GM23248 (cell line): ENCODE data around the gene PDLIM5. TPM values are rescaled to one million over a fixed set of nuclear protein-coding genes. Genes with fewer than 3 reads are reported as not detected.

Source experiments
- DNase-seq: peaks from one replicate; pipeline ENCODE4 v3.0.0-alpha.2; 2015
- H2AFZ ChIP-seq: fragments of 200-600 bp; sonication (generic); 2 replicates; pipeline ENCODE4 v1.6.1; 2016; ENCODE audit warnings: antibody characterized with exemption
- H3F3A ChIP-seq: fragments of 200-600 bp; sonication (generic); 2 replicates; pipeline ENCODE4 v1.6.1; 2016; ENCODE audit warnings: mild to moderate bottlenecking, antibody characterized with exemption, mixed run types; ENCODE audit not compliant: insufficient read depth
- H3K27ac ChIP-seq: fragments of 200-600 bp; sonication (generic); 2 replicates; pipeline ENCODE4 v1.5.1; 2016; ENCODE audit warnings: mild to moderate bottlenecking
- H3K27me3 ChIP-seq: fragments of 200-600 bp; sonication (generic); replicated peaks from 2 replicates; pipeline ENCODE4 v1.6.1; 2016; ENCODE audit warnings: mild to moderate bottlenecking; ENCODE audit not compliant: insufficient read depth
- H3K36me3 ChIP-seq: fragments of 200-600 bp; sonication (generic); 2 replicates; pipeline ENCODE4 v1.6.1; 2016; ENCODE audit warnings: low read depth, mild to moderate bottlenecking
- H3K4me1 ChIP-seq: fragments of 200-600 bp; sonication (generic); 2 replicates; pipeline ENCODE4 v1.6.1; 2016; ENCODE audit warnings: mild to moderate bottlenecking; ENCODE audit not compliant: insufficient read depth
- H3K4me2 ChIP-seq: fragments of 200-600 bp; sonication (generic); one replicate; pipeline ENCODE4 v1.6.1; 2016; ENCODE audit warnings: mild to moderate bottlenecking; ENCODE audit not compliant: unreplicated experiment
- H3K4me3 ChIP-seq: fragments of 200-600 bp; sonication (generic); 2 replicates; pipeline ENCODE4 v1.5.1; 2016; ENCODE audit warnings: mild to moderate bottlenecking
- H3K79me2 ChIP-seq: fragments of 200-600 bp; sonication (generic); 2 replicates; pipeline ENCODE4 v1.6.1; 2016; ENCODE audit warnings: mild to moderate bottlenecking; ENCODE audit not compliant: insufficient read depth
- H3K9ac ChIP-seq: fragments of 200-600 bp; sonication (generic); 2 replicates; pipeline ENCODE4 v1.6.1; 2016; ENCODE audit warnings: mild to moderate bottlenecking
- H3K9me2 ChIP-seq: fragments of 200-600 bp; sonication (generic); 2 replicates; pipeline ENCODE4 v1.6.1; 2016; ENCODE audit warnings: mixed run types, mild to moderate bottlenecking, moderate library complexity; ENCODE audit not compliant: insufficient read depth
- H3K9me3 ChIP-seq: fragments of 200-600 bp; sonication (generic); one replicate; pipeline ENCODE4 v1.6.1; 2017; ENCODE audit warnings: low read depth
- H4K20me1 ChIP-seq: fragments of 200-600 bp; sonication (generic); 2 replicates; pipeline ENCODE4 v1.6.0; 2016; ENCODE audit not compliant: insufficient read depth
- EZH2 ChIP-seq: fragments of 200-600 bp; sonication (generic); IDR thresholded peaks from 2 replicates; pipeline ENCODE4 v1.6.1; 2018; ENCODE audit warnings: antibody characterized with exemption, mild to moderate bottlenecking; ENCODE audit not compliant: insufficient read depth, poor library complexity, severe bottlenecking
- EZH2phosphoT487 ChIP-seq: fragments of 200-600 bp; sonication (generic); IDR thresholded peaks from 2 replicates; pipeline ENCODE4 v1.6.1; 2018; ENCODE audit warnings: antibody characterized with exemption, moderate library complexity, mild to moderate bottlenecking, low read depth; ENCODE audit not compliant: insufficient read depth
- WGBS, 2 experiments: methylation state at CpG; one replicate each; pipeline ENCODE4 v1.1.6; 2015 to 2017; ENCODE audit warnings: low lambda C conversion rate in 2 of 2, low coverage in 1 of 2; ENCODE audit errors: missing lambda C conversion rate in 2 of 2; 5-methylcytosine and 5-hydroxymethylcytosine counted together
- in situ Hi-C: fragments of 300-500 bp; cut with MboI; formaldehyde crosslinking; loops from 2 replicates; pipeline ENCODE4 v1.15.0; 2020
- polyA plus RNA-seq: library from polyadenylated mRNA; unstranded; fragments of >200 nt; fragmentation: Nextera tagmentation; extraction: Ambion mirVana; gene quantifications from 2 replicates; pipeline ENCODE4 v1.2.1, GENCODE V29; 2016
- total RNA-seq: library from RNA; depleted of rRNA; stranded (reverse); fragments of >200 nt; shearing (Covaris generic); gene quantifications from 2 replicates; pipeline ENCODE4 v1.2.3, GENCODE V29; 2014

PDLIM5 gene
- total and polyA plus RNA-seq, 2 experiments from 2014 or later: 115 to 149 TPM

GRCh38 chr4:94639298-94639697, 187.6 kb downstream of the PDLIM5 start:
- in situ Hi-C loops: no loop called here
- no peak overlapping the region for H3K27ac ChIP-seq
- peaks cover 24% of the 10 kb centered on the region for H3K36me3 ChIP-seq
- DNase-seq: no peak
- peaks cover 65% of the 10 kb centered on the region for H3F3A ChIP-seq
- H3K27me3 ChIP-seq: no peaks in the 10 kb centered on the region
- H3K4me1 ChIP-seq: peaks cover 50% of the 10 kb centered on the region
- peaks cover 18% of the 10 kb centered on the region; the same call in 1 of the 2 replicates for H3K79me2 ChIP-seq
- WGBS, 2 experiments: 100% methylated on average over 2 of the region's 2 CpGs
- no peak overlapping the region for H3K4me3 ChIP-seq
- no peaks in the 10 kb centered on the region for H4K20me1 ChIP-seq
- TF ChIP-seq EZH2: no peak
- H3K9me3 ChIP-seq: no peaks in the 10 kb centered on the region
- H3K9ac ChIP-seq: no peak overlapping the region
- H3K4me2 ChIP-seq: no peak overlapping the region
- no peak overlapping the region for H2AFZ ChIP-seq
- H3K9me2 ChIP-seq: no peaks in the 10 kb centered on the region

- no peaks in the 10 kb centered on the region for H3K27me3 ChIP-seq
- no peak overlapping the region for H3K27ac ChIP-seq
- H3K9ac ChIP-seq: no peak overlapping the region
- no peaks in the 10 kb centered on the region for H3K9me2 ChIP-seq
- no peak overlapping the region for H3K4me3 ChIP-seq
- no peak overlapping the region for H3K4me2 ChIP-seq
- peaks cover 22% of the 10 kb centered on the region; the same call in 1 of the 2 replicates for H3K79me2 ChIP-seq
- 100% methylated on average over 4 of the region's 4 CpGs for WGBS, 2 experiments
- no peaks in the 10 kb centered on the region for H4K20me1 ChIP-seq
- H3K9me3 ChIP-seq: no peaks in the 10 kb centered on the region
- peaks cover 41% of the 10 kb centered on the region for H3K4me1 ChIP-seq
- peaks cover 30% of the 10 kb centered on the region for H3K36me3 ChIP-seq
- in situ Hi-C loops: no loop called here
- no peak for DNase-seq
- H2AFZ ChIP-seq: no peak overlapping the region
- TF ChIP-seq EZH2phosphoT487: no peak
- TF ChIP-seq EZH2: no peak
- H3F3A ChIP-seq: peaks cover 57% of the 10 kb centered on the region
These were observed 188.4 kb downstream of the PDLIM5 start for GRCh38 chr4:94640151-94640550.

GRCh38 chr4:94641702-94642560, 190.2 kb downstream of the PDLIM5 start:
- Histone ChIP-seq H3K4me3 (peak overlapping the region; percentile 6), H2AFZ (no peak overlapping the region), H3K4me1 (peaks cover 29% of the 10 kb centered on the region), H4K20me1 (no peaks in the 10 kb centered on the region), H3F3A (peaks cover 45% of the 10 kb centered on the region), H3K9ac (no peak overlapping the region), H3K27me3 (no peaks in the 10 kb centered on the region), H3K9me2 (no peaks in the 10 kb centered on the region), H3K79me2 (peaks cover 33% of the 10 kb centered on the region; the same call in 1 of the 2 replicates), H3K9me3 (no peaks in the 10 kb centered on the region), H3K4me2 (peak overlapping the region; percentile 59), H3K27ac (peak overlapping the region; percentile 77), H3K36me3 (peaks cover 48% of the 10 kb centered on the region)
- in situ Hi-C loops: no loop called here
- TF ChIP-seq EZH2phosphoT487 (0 out of 2 replicates have a peak, but pooled peaks have one; percentile 40), EZH2 (no peak)
- DNase-seq: peak; percentile 76
- WGBS, 2 experiments: 15 to 19% methylated on average over 3 of the region's 3 CpGs

GRCh38 chr4:94642561-94642866, 190.8 kb downstream of the PDLIM5 start:
- 20 to 32% methylated on average over 2 of the region's 2 CpGs for WGBS, 2 experiments
- H2AFZ ChIP-seq: no peak overlapping the region
- 0 out of 2 replicates have a peak, but pooled peaks cover 27% of the 10 kb centered on the region for H3K79me2 ChIP-seq
- H3K4me1 ChIP-seq: peaks cover 29% of the 10 kb centered on the region
- peaks cover 54% of the 10 kb centered on the region for H3K36me3 ChIP-seq
- H3K4me3 ChIP-seq: no peak overlapping the region
- in situ Hi-C loops: no loop called here
- H3F3A ChIP-seq: peaks cover 45% of the 10 kb centered on the region
- TF ChIP-seq EZH2: no peak
- TF ChIP-seq EZH2phosphoT487: no peak
- H3K27me3 ChIP-seq: no peaks in the 10 kb centered on the region
- no peak overlapping the region for H3K9ac ChIP-seq
- H3K9me2 ChIP-seq: no peaks in the 10 kb centered on the region
- peak overlapping the region; percentile 77 for H3K27ac ChIP-seq
- peak; percentile 41 for DNase-seq
- H3K4me2 ChIP-seq: peak overlapping the region; percentile 59
- no peaks in the 10 kb centered on the region for H3K9me3 ChIP-seq
- no peaks in the 10 kb centered on the region for H4K20me1 ChIP-seq
